NCI-H2227 (cell line): ENCODE results near the gene PDHA1.

Experiments used
- DNase-seq: peaks from one replicate; lab custom pipeline; 2025; ENCODE audit not compliant: unreplicated experiment; lab: John Stamatoyannopoulos, UW

Gene PDHA1

DNA sequence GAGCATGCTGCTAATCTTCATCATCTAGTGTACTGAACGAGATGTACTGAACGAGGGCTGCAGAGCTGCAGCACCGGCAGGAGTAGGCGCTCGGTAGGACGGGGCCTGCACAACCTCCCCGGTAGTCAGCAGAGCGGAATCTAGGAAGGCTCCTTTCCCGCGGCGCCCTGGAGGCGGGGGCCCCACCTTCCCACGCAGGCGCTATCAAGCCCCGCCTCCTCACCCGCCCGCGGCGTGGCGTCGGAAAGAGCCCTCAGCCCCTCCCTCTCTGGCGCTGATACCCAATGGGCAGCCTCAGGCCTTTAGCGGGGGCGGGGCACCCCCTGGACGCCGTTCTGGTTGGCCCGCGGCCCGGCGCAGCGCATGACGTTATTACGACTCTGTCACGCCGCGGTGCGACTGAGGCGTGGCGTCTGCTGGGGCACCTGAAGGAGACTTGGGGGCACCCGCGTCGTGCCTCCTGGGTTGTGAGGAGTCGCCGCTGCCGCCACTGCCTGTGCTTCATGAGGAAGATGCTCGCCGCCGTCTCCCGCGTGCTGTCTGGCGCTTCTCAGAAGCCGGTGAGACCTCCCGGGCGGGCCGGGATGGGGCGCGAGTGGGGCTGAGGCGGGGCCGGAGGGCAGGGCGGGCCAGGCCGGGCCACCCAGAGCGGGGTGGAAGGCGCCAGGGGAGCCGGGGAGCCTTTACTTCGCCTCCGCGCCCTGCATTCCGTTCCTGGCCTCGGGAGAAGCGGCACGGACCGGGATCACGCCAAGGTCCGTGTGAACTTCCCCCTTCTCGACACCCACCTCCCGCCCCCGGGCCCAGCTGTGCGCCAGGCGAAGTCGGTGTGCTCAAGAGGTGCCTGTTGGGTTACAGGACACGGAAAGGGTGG is at the start of gene PDHA1:
Gene PDHA1 (plus strand): TSS at position 393 of the 874 bp plus-strand sequence. CDS start 111 bp downstream, at position 504.
- peak; percentile 99 for DNase-seq

- no peak for DNase-seq
Measured at GRCh38 chrX:19303256-19303880, 40.4 kb upstream of the PDHA1 start.

DNA sequence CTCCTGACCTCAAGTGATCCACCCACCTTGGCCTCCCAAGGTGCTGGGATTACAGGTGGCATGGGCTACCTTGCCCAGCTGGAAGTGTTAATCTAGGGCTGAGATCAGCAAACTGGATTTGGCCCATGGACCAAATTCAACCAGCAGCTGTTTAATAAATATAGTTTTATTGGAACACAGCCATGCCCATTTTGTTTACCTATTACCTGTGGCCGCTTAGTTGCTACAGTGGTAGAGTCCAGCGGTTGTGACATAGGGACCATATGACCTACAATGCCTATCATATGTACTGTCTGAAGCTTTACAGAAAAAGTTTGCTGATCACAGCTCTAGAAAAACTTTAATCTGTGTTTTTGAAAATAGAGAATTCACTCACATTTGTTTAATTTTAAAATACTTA is 17.2 kb upstream of the PDHA1 start:
- no peak for DNase-seq

DNA sequence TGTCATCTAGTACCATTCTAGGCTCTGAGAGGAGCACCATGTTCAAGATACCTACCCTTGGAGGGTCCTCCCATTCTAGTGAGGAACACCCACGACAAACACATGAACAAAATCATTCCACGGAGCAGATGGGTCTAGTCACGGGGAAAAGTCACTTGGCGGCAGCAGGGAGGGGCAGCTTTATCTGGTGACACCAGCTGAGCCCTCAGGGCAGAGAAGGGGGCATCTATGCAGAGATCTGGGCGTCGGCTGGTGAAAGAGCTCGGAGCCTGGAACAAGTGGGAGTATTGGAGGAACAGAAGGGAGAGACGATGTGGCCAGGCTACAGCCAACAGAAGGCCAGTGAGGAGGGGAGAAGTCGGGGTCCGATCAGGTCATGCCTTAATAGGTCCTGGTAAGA is 11.9 kb upstream of the PDHA1 start:
- no peak for DNase-seq

GRCh38 chrX:19332983-19333382 is 10.7 kb upstream of the PDHA1 start:
- peak; percentile 9 for DNase-seq

GRCh38 chrX:19334945-19335626 is 8.6 kb upstream of the PDHA1 start:
- peak; percentile 44 for DNase-seq

- DNase-seq = peak; percentile 20
Measured at GRCh38 chrX:19342331-19342906, 1.3 kb upstream of the PDHA1 start.

DNA sequence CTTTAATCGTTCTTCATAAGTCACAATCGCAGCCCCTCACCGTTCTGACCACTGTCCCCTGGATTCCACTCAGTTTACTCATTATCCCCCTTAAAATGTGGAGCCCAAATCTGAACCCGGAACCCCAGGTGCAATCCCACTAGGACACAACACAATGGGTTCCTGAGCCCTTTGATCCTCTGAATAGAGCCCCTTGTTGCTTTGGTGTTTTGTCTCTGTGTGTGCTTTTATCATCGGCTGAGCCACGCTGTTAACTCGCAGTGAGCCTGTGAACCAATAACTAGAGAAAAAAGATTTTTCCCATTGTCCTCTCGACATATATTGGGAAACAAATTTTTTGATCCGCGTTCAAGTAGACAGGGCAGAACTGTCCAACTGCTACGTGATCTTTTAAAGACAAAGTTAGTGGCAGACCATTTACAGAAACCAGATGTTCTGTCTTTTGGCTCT is 617 bp upstream of the PDHA1 start:
- DNase-seq = peak; percentile 39

- no peak for DNase-seq
Measured at GRCh38 chrX:19344661-19345060, 934 bp downstream of the PDHA1 start.

DNA sequence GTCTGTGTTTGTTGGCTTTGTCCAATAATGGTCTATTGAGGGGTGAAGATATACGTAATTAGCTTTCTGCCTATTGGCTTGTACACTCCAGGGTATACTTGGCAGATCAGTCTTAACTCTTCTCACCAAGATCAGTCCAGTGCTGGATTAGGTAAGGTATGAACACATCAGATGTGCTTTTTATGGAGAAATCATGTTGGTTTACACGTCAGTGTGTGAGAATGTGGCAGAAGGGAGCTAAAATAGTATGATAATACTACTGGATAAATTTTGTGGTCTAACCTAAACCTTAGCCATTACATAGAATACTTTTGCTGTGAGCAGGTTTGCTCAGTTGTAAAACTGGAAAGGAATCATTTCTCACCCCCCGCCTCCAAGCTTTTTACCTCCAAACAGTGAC is 4.2 kb downstream of the PDHA1 start:
- DNase-seq = no peak

DNA sequence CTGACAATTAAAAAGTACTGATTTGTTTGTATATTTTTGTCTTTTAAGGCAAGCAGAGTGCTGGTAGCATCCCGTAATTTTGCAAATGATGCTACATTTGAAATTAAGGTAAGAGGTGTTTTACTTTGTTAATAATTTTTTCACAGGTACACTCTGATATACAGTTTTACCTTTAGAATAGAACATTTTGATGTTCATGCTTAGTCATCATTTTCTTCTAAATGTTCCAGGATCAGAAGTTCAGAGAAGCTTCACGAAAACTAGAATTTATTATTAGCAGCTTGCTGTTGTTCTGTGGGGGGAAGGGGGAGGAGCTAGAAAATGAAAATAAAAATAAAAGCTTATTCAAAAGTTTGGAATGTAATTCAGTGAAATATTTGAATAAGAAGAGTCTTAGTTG is 5.5 kb downstream of the PDHA1 start:
- DNase-seq = no peak

GRCh38 chrX:19350941-19351384 is 7.2 kb downstream of the PDHA1 start:
- no peak for DNase-seq

- DNase-seq = no peak
Measured at GRCh38 chrX:19354625-19355024, 10.9 kb downstream of the PDHA1 start.

DNA sequence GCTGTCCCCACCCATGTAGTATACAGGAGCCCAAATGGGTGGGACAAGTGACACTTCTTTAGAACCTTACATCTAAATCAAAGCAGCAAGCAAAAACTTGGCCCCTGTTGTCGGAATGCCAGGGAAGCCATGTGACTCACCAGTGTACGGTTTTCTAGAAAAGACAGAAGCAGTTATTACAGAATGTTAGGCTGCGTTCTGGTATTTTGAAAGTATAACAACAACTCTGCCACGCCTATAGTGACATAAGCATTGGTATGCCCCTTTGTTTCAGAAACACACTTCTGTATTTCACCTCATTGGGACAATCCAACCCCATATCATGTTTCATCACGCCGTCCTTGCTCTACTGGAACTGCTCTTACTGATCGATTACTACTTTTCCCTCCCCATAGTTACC is 14.8 kb downstream of the PDHA1 start:
- no peak for DNase-seq

- no peak for DNase-seq
Measured at GRCh38 chrX:19360903-19361302, 17.2 kb downstream of the PDHA1 start.

DNA sequence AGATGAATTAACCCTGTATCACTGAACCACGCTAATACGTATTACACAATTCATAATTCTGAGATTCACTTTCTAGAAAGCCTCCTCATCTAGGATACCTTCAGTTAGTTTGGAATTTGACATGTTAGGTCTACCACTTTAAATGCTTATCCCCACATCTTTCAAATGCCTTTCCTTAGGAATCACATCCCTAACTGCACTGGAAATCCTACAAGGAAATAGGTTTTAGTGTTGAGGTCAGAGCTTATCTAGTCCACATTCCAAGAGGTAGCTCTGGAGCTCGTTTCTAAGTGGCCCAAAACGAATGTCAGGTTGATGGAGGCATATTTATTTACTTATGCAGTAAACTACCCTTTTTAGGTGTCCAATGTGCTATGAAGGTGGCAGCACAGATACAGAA is 18.0 kb downstream of the PDHA1 start:
- DNase-seq = no peak

DNA sequence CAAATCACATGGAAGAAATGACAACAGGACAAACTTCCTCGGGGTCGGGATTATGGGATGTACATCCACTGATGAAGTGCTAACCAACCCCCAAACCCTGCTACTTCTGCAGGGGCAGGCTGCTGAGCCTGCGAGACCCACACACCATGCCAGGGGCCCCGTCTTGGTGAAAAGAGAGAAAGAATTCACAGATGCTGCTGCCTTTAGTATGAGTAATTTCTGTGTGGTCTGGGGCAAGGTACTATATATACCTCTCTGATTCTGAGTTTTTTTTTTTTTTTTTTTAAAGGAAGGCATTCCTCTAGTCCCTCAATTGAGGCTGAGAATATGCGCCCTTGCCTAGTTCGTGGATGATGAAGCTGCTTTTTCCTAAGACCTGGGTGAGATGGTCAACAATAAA is 24.8 kb downstream of the PDHA1 start:
- DNase-seq = no peak

DNA sequence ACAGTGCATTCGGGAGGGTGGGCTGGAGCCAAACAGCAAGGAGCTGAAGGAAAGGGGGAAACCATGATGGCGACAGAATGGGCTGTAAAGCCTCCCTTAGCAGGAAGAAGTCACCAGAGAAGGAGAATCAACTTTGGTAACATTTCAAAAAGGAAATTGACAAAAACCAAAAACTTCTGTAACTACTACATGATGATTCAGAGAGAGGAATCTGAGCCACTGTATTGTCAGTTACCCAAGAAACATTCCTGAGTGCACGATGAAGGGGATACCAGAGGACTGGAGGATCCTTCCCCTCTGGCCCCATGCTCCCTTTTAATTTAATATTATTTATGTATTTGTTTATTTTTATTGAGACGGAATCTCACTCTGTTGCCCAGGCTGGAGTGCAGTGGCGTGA is 26.3 kb downstream of the PDHA1 start:
- DNase-seq = no peak

DNA sequence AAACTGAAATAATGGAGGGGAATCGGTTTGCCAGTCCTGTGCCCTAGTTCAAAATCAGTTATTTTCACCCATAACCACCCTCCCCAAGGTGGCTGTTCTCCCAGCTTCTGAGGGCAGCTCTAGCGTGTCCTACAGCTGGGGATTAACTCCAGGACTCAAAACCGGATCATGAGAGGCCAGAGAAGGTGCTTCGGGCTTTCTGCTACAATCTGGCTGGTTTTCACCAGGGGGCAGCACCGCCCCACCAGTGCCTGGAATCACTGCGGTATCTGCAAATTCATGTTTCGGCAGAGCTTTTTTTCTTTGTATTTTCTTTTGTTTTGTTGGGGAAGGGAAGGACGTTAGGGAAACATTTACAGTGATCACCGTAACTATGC is 28.4 kb downstream of the PDHA1 start:
- peak; percentile 82 for DNase-seq

GRCh38 chrX:19372547-19373331 is 29.0 kb downstream of the PDHA1 start:
- peak; percentile 30 for DNase-seq
